GM18526 (cell line): Measurements from ENCODE around the gene QDPR.
A peak's percentile ranks its signal among the peaks of the same experiment; 100 is the strongest.

Experiments used
- POLR2A ChIP-seq: IDR thresholded peaks from 3 replicates; pipeline ENCODE4 v1.6.1; 2011; ENCODE audit not compliant: insufficient read length; ENCODE audit errors: extremely low read depth

QDPR gene

DNA sequence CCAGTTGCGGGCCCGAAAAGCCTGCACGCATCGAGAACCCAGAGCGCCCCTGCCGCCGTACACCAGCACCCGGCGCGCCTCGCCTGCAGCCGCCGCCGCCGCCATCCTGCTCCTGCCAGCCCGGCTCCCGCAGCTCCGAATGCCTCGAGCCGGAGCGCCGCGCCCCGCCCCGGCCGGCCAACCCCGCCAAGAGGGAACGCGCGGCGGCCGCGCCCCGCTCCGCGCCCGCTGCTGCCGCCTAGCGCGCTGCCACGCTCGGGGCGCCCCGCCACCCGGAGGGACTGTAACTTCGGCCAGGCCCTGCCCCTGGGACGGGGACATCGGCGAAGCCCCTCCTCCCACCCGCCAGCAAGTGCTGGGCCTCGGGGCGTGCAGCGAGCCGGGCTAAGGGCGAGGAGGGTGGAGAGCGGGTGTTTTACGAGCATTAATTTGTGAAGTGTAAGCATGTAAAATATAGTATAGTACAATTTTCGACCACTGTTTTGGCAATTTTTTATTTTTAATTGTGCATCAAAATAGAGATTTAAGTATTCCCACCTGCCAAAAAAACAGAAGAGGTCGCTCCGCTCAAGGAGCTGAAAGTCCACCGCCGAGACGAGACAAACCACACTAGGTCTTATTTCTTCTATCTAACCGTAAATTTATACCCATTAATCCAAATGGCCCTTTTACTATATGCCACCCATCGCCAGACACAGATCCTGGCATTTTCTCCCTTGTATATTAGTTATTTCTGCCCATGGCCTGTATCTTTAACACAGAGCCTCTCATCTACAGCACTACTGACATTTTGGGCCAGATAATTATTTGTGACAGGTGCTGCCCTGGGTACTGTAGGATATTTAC, at the start of gene QDPR:
Gene QDPR, minus strand, starts transcription at position 141 of the 846 bp plus-strand sequence. Its CDS starts 36 bp downstream, at position 105.
- TF ChIP-seq POLR2A, result peak; percentile 75

- no peak for TF ChIP-seq POLR2A
Observed at GRCh38 chr4:17561195-17561909, 49.5 kb upstream of the QDPR start.

GRCh38 chr4:17560065-17560673, 48.3 kb upstream of the QDPR start:
- TF ChIP-seq POLR2A, result no peak

DNA sequence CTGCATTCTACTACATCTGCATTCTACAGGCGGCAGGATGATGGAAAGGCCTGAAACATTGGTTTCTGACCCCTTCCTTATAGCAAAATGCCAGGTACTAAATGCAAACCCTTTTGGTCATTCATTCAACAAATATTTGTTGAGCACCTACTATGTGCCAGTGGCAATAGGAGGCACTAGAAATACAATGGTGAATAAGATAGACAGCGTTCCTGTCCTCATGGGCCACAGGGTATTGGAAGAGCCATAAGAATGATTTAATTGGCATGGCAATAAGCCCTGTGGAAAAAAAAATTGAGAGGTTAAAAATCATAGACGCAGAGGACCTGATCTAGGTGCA, 47.8 kb upstream of the QDPR start:
- no peak for TF ChIP-seq POLR2A

GRCh38 chr4:17558941-17559708, 47.2 kb upstream of the QDPR start:
- TF ChIP-seq POLR2A, result no peak

GRCh38 chr4:17557880-17558279, 46.0 kb upstream of the QDPR start:
- TF ChIP-seq POLR2A, result no peak

DNA sequence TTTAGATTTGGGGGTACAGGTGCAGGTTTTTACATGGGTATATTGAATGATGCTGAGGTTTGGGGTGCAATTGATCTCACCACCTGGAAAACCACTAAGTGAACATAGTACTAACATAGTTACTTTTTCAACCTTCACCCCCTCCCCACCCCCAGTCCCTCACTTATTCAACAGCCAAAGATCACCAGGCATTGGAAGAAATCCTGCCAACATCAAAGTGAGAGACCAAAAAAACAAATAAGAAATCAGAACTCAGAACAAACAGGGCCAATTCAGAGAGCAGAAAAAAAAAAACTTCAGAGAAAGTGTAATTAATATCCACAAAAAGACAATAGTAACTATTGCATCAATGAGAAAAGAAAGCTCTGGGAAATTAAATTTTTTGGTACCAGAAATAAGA, 44.6 kb upstream of the QDPR start:
- TF ChIP-seq POLR2A, result no peak

DNA sequence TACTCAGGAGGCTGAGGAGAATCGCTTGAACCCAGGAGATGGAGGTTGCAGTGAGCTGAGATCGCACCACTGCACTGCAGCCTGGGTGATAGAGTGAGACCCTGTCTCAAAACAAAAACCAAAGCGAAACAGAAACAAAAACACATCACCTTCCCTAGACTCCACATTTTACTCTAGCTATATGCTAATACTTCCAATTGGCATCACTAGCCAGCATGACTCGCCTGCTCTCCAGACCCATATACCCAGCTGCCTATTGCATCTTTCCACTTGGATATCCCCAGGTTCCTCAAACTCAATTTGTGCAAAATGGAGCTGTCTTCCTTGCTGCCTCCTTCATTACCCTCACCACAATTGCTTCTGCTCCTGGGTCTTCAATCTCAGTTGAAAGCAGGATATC, 42.7 kb upstream of the QDPR start:
- no peak for TF ChIP-seq POLR2A

GRCh38 chr4:17552427-17552826, 40.5 kb upstream of the QDPR start:
- no peak for TF ChIP-seq POLR2A

- TF ChIP-seq POLR2A, result no peak
Observed at GRCh38 chr4:17550549-17550948, 38.7 kb upstream of the QDPR start.

GRCh38 chr4:17546678-17547077, 34.8 kb upstream of the QDPR start:
- TF ChIP-seq POLR2A, result no peak

DNA sequence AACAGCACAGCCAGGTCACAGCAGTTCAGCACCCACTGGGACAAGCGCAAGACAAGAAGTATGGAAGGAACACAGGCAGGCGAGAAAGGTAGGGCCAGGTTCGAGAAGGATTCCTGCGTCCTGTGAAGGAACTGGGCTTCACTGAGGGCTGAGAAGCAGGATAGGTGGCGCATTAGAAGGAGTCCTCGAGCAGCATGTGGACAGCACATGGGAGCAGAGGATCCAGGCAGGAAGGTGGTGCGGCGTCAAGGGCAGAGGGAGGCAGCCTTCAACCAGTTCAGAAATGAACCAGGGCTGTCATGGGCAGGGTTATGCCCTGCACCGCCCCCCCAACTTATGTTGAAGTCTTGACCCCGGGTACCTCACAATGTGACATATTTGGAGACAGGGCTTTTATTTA, 34.3 kb upstream of the QDPR start:
- TF ChIP-seq POLR2A, result no peak

GRCh38 chr4:17545374-17546140, 33.7 kb upstream of the QDPR start:
- TF ChIP-seq POLR2A, result no peak

GRCh38 chr4:17544831-17545234, 32.9 kb upstream of the QDPR start:
- no peak for TF ChIP-seq POLR2A

GRCh38 chr4:17544205-17544604, 32.3 kb upstream of the QDPR start:
- no peak for TF ChIP-seq POLR2A
